Activated T-helper 1 cell treated with anti-CD3 and anti-CD28 coated beads, Interleukin-2, amount 50 U/mL, for 16 hours (primary cell): ENCODE results near the gene AMOTL2.

Source experiments
- DNase-seq, 2 donors: peaks; one replicate each; pipeline ENCODE4 v3.0.0-alpha.2; 2020; ENCODE audit warnings: low read depth in 1 of 2, low spot score in 1 of 2

The AMOTL2 gene

DNA sequence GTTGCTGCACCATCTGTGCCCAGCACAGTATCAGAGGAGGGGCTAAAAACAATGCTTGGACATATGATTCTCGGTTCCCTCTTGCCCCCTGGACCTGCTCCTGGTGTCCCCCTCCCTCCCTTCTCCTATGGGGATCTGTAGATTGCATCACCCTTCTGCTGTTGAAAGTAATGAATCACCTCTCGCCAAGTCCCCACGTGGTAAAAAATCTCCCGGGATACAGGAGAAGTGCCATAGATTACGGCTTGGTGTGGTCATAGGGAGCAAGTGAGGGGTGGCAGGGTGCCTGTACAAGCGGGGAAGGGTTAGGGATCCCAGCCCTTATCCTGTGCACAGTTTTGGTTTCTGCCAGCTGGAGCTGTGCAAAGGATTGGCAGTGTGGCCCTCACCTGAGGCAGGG lies 37.7 kb downstream of the AMOTL2 start:
- DNase-seq: no peak

DNA sequence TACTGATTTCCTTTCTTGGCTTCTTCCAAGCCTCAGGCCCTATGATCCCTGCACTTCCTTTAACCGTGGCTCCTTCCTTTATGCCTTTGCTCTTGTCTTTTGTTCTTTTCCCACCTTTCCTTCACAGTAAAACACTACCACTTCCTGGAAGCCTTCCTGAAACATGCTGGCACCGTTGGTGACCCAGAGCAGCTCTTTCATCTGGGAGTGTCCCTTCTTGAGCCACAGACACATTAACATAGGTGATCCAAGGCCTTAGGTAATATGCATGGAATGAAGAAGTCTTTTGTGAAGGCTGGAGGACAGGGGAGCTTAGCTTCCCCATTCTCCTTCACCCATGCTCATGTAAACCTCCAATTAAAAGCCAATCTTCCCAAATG lies 39.4 kb downstream of the AMOTL2 start:
- no peak for DNase-seq

DNA sequence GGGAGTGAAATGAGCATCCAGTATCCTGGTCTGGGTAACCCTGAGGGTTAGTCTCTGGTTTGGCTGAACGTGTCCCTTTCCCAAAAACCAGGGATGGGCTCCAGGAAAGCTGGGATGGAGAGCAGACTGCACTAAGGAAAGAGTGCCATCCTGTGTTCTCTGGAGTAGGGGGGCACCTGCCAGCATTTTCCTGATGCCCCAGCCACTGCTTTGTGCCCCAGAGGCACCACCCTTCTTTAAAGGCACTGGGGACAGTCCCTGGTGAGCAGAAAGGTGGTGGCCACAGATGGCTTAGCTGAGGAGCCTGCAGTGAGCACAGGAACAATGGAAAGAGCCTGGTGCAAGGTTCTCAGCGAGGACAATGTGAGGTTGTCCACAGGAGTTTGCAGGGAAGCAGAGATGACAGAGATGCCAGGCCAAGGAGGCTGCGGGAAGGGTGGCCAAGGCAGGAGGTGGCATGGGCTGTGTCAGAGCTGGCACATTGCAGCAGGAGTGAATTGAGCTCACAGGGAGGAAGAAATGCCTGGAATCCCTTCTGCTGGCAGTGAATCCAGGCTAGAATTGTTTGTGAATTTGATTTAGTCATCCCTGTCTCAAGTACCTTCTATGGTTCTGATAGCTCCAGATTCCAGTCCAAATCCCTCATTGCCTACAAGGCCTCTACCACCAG lies 39.9 kb downstream of the AMOTL2 start:
- DNase-seq: no peak

- DNase-seq: no peak
Measured at GRCh38 chr3:134333522-134334181, 40.6 kb downstream of the AMOTL2 start.

GRCh38 chr3:134332344-134332743 lies 41.9 kb downstream of the AMOTL2 start:
- DNase-seq: no peak

DNA sequence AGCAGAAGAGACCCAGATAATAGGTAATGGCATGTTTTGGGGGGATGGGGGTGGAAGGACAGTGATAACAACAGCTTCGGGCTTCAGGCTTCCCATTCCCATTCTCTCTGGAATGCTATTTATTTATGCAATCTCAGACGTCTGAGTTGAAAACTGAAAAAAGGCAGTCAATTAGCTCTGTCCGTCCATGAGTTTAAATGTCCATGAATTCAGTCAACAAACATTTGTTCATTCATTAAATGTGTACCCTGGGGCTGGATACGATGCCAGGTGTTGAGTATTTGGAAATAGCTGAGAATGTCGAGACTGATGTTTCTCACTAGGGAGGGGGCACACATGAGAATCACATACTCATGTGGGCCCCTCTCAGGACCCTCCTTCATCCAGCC lies 42.4 kb downstream of the AMOTL2 start:
- no peak for DNase-seq

DNA sequence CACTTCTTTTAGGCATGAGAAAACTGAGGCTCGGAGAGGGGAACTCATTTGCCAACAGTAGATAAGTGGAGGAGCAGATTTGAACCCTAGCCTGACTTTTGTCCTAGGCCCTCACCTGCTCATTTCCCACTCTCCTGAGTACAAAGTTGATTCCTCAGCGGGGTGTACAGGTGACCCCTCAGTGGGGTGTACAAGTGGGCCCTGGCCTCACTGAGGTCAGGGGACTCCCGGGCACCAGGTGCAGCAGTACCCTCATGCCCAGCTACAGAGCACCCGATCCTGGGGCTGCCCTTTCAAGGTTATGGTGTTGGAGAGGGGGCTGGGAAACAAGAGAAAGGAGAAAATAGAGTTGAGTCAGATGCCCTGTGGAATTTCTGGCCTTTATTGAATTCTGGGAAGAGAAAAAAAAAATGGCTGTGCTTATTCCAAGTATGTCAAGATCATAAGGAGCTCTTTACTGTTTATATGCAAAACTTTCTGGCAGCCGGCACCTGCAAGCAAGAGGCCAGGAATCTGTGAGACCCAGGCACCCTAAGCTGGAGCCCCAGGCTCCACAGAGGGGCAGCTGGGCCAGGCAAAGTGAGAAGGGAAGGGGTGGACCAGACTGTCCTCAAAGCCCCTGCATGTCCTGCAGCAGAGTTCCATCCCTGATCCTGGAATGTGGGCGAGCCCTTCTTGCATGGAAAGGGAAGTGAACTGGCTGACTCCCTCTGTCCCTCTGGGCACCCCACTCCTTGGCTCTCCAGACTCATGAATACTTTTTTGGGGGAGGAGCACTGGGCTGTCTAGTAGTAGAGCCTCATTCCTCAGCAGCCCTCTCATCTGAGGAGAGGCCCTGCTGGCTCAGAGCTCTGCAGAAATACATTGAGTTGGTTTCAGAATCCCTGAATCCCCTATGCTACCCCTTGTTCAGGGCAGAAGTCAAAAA lies 43.1 kb downstream of the AMOTL2 start:
- no peak for DNase-seq

- no peak for DNase-seq
Measured at GRCh38 chr3:134328846-134329245, 45.4 kb downstream of the AMOTL2 start.

- DNase-seq: no peak
Measured at GRCh38 chr3:134328147-134328591, 46.1 kb downstream of the AMOTL2 start.

DNA sequence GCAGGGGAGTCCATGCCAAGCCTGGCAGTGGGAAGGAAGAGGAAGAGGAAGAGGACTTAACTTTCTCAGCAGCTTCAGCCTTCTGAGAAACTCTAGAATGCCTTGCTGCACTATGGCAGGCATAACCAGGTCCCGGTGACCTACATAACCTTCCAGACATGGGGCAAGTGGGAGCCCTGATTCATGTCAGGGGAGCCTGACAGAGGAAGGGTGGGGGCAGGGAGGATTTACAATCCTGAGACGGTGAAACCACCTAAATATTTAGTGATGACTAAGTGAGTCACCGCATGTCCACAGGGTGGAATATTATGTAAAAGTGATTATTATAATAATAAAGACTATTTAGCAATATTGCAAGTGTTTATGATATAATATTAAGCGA lies 46.7 kb downstream of the AMOTL2 start:
- no peak for DNase-seq

DNA sequence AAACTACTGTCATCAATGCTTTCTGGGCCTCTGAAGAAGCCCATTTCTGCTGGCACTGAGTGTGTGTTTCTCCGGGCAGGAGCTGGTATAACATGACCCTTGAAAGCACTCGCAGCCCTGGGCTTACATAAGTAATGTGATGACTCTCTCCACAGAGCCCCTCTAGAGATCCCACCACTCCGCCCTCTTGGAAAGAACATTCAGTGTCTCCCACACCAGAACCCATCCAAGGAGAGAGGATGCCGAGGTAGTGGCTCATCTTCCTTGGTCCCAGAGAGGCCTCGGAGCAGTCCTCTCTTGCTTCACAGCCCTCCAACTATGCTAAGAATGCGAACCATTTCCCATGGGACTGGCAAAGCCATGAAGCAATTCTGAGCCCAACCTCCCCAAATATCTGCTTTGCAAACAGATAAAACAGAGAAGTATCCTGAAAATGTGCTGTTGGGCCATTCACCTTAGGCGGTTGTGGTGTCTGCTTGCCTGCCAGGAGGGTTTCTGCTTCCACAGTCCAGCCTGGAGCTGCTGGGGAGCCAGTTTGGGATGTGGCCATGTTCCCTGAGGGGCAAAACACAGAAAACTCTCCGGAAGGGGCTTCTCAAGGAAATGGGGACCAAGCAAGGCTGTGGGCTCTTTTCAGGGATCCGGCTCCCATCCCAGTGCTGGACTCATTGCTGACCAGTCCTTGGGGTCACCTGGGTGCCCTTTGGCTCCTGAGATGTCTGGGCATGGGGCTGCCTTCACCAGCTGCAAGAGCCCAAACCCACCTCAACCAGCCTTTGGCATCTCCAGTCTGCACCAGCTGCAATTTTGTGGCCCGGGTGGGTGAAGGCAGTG lies 47.3 kb downstream of the AMOTL2 start:
- no peak for DNase-seq

DNA sequence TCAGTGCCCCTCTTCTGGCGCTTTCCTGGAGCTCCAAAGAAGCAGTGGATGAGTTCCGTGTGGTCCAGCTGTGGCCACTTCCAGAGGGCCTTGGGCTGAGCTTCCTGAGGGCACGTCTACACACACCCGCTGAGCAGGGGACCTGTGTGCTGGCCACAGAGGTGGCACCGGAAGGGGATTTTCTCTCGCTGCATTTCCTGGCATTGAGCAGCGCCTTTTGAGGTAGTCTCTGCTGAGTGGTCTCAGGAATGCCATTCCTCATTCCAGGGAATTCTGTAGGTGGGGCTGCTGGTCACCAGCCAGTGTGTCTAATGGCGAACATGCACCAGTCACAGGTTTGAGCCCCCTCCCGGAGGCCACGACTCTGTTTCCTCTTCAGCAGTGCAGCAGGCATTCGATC lies 48.1 kb downstream of the AMOTL2 start:
- DNase-seq: no peak

GRCh38 chr3:134325706-134326105 lies 48.5 kb downstream of the AMOTL2 start:
- DNase-seq: no peak

GRCh38 chr3:134325061-134325705 lies 49.1 kb downstream of the AMOTL2 start:
- DNase-seq: no peak

DNA sequence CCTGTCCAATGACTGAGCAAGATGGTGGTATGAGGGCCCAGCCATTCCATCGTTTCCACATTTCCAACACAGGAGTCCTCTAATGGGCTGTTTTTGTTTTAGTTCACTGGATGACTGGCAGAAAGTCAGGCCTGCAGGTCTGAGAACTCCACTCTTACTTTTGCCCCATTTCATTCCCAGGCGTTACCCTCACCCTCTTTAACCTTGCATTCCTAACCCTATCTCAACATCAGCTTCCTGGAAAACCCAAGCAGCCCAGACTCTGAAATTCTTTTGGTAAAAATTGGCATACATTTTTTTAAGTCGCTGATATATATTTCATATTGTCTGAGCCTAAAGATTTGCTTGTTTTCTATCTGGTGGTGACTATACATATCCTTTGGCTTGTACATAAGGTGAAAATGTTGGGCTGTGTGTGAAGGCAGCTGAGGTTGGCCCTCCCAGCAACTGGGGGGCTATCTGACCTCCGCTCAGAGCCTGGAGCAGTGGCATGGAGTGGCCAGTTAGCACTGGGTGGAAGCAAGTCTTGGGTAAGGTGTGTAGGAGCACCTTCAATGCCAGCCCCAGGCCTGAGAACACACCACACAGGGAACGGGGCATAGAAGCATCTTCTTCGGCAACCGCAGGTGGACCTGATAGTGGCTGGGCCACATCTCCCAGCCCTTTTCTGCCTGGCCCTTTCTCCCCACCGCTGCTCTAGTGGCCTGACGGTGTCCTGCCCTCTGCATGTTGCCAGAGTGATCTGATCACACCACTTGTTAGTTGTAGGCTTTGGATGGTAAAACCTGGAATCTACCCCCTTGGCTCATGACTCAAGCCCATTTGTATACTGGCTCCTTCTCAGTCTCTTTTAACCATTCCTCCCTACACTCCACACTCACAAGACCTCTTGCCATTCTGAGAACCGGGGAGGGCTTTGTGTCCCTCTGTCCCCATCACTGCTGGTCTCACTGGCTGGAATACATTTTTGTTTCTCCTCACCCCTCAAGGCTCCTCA lies 50.0 kb downstream of the AMOTL2 start:
- no peak for DNase-seq

DNA sequence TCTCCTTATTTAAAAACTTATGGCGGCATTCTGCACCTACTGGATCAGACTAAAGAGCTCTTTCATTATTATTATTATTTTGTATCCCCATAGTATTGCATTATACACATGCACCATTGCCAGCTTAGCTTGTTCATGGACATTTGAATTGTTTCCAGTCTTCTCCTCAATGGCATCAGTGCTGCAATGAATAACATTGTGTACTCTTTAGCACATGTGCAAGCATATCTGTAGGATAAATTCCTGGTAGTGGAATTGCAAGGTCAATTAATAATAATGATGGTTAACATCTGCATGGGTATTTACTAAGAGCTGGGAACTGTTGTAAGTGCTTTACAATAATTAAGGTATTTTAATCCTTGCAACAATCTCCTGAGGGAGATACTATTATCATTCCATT lies 52.0 kb downstream of the AMOTL2 start:
- no peak for DNase-seq

DNA sequence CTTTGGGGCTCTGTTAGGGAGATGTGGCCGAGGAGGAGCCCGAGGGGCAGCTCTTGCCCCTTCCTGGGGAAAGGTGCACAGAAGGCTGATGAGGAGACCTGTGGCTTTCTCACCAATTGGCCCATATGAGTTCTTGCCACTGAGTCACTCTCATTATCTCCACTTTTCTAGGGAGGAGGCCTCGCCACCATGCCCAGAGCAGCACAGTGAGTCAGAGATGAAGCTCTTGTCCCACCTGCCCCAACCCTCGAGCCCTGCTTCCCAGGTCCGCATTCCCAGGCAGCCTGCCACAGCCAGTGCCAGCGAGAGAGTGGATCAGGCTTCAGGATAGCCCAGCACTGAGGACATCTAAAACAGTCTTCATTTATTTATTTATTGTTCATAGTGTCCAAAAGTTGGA lies 53.5 kb downstream of the AMOTL2 start:
- DNase-seq: no peak

DNA sequence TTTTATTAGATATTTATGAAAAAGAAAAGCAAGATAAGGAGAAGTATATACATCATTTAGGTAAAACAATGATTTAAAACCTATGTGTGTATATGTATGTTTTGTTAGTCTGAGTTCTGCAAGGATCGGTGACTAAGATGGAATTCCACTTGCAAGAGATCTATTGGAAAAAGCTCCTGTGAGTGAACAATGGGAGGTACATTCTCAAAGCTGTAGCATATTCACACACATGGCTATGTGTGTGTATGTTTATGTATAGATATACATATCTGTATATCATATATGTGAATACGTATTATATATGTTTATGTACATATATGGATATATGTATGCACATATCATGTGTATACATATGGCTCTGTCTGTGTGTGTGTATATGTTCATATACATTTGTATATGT lies 54.3 kb downstream of the AMOTL2 start:
- no peak for DNase-seq

DNA sequence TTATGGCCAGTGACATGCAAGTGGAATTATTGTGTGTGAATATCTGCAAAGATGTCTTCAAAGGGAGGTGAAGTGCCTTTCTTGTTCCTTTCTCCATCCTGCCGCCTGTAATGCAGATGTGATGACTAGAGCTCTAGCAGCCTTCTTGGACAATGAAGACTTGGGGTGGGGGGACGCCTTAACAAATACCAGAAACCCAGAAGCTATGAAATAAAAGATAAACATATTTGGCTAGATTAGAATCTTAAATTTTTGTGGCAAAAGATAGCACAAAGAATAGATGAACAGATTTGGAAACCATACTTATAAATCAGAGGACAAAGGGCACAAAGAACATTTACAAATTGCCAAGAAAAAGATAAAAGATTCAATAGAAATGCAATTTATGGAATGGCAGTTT lies 56.1 kb downstream of the AMOTL2 start:
- no peak for DNase-seq
